ENCODE results near the gene HOXA6.

The HOXA6 gene

DNA sequence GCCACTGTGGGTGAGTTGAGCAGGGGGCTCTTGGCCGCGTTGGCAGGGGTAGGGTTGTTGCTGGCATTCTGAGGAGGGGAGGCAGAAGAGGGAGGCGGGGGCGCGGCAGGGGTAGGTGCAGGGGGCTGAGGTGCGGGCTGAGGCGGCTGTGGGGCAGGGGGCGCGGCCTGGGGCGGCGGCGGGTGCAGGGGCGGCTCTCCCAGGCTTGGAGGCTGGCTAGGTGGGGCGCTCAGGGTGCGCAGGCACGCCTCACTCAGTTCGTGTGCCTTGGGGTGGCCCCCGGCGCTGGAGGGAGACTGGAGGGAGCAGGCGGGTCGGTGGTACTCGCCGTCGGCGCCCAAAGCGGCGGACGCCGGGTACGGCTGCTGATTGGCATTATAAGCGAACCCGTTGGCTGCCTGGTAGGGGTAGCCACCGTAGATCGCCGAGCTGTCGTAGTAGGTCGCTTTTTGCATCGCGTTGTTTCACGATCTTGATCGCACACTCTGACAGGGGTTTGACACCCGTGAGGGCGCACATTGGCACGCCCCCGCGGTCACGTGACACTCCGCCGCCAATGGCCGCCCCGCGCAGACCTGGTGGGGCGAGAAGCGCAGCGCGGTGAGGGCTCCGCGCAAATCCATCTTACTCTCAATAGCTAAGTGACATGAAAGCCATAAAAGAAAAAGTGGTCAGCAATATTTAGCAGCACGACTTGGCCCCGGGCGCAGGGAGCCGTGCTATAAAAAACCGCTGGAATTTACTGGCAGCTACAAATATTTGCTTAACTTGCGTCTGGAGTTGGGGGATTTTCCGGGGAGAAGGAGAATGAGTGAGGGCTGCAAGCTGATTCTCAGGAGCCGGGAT is 37.2 kb downstream of the HOXA6 start:
- Histone ChIP-seq H3K27me3 (ENCODE audit: insufficient read depth, low read depth) (no peaks in the 10 kb centered on the region), H3K36me3 (ENCODE audit: insufficient read depth) (no peaks in the 10 kb centered on the region), H3K27ac (no peak overlapping the region), H3K4me3 (IDR thresholded peaks at IDR 0.05; ENCODE audit: insufficient read depth, low read depth, low read length) (no peak overlapping the region), H3K79me2 (ENCODE audit: insufficient read depth, low read depth) (no peaks in the 10 kb centered on the region), H3K4me2 (no peak overlapping the region), H3K4me1 (ENCODE audit: low read depth, poor library complexity, severe bottlenecking) (no peaks in the 10 kb centered on the region), H2AFZ (ENCODE audit: low read depth) (no peak overlapping the region), H3K9ac (no peak overlapping the region), H4K20me1 (ENCODE audit: insufficient read depth) (no peaks in the 10 kb centered on the region)
- TF ChIP-seq, protein P1, sequence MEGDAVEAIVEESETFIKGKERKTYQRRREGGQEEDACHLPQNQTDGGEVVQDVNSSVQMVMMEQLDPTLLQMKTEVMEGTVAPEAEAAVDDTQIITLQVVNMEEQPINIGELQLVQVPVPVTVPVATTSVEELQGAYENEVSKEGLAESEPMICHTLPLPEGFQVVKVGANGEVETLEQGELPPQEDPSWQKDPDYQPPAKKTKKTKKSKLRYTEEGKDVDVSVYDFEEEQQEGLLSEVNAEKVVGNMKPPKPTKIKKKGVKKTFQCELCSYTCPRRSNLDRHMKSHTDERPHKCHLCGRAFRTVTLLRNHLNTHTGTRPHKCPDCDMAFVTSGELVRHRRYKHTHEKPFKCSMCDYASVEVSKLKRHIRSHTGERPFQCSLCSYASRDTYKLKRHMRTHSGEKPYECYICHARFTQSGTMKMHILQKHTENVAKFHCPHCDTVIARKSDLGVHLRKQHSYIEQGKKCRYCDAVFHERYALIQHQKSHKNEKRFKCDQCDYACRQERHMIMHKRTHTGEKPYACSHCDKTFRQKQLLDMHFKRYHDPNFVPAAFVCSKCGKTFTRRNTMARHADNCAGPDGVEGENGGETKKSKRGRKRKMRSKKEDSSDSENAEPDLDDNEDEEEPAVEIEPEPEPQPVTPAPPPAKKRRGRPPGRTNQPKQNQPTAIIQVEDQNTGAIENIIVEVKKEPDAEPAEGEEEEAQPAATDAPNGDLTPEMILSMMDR (conservative IDR thresholded peaks at IDR 0.05; ENCODE audit: low read depth, low read length), result no peak

DNA sequence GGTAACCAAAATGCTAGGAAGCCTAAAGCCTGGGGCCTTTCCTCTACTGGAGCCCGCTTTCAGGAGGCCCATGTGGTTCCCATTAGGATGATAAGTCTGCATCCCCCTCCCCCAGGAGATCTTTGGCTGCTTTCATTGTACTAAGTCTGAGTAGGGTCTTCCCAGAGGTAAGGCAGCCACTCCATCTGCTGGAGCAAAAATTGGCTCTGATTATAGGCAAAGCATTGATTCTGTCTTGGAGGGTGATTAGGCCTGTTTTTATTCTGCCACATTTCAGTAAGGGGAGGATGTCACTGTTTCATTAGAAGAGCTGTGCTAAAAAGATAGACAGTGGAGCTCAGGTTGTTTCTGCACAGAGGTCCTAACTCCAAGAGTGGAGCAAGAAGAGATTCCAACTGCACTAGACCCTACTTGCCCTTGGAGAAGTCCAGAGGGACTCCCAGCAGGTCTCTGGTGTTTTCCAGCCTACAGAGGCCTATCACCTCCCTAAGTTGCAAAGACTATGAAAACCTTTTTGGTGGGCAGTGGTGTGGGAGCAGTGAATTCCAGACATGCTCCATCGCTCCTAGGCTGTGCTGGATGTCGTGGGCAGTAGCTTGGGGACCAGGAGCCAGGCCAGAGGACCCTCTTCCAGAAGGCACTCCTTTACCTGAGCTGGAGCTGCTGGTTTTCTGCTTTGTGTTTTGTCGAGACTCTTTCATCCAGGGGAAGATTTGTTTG is 37.9 kb downstream of the HOXA6 start:
- Histone ChIP-seq H3K9ac (no peak overlapping the region), H3K4me1 (ENCODE audit: low read depth, poor library complexity, severe bottlenecking) (no peaks in the 10 kb centered on the region), H2AFZ (ENCODE audit: low read depth) (no peak overlapping the region), H3K27me3 (ENCODE audit: insufficient read depth, low read depth) (no peaks in the 10 kb centered on the region), H3K27ac (no peak overlapping the region), H3K4me3 (IDR thresholded peaks at IDR 0.05; ENCODE audit: insufficient read depth, low read depth, low read length) (no peak overlapping the region), H3K4me2 (no peak overlapping the region), H3K79me2 (ENCODE audit: insufficient read depth, low read depth) (no peaks in the 10 kb centered on the region), H3K36me3 (ENCODE audit: insufficient read depth) (no peaks in the 10 kb centered on the region), H4K20me1 (ENCODE audit: insufficient read depth) (no peaks in the 10 kb centered on the region)
- TF ChIP-seq, protein P1 (conservative IDR thresholded peaks at IDR 0.05; ENCODE audit: low read depth, low read length), result no peak

DNA sequence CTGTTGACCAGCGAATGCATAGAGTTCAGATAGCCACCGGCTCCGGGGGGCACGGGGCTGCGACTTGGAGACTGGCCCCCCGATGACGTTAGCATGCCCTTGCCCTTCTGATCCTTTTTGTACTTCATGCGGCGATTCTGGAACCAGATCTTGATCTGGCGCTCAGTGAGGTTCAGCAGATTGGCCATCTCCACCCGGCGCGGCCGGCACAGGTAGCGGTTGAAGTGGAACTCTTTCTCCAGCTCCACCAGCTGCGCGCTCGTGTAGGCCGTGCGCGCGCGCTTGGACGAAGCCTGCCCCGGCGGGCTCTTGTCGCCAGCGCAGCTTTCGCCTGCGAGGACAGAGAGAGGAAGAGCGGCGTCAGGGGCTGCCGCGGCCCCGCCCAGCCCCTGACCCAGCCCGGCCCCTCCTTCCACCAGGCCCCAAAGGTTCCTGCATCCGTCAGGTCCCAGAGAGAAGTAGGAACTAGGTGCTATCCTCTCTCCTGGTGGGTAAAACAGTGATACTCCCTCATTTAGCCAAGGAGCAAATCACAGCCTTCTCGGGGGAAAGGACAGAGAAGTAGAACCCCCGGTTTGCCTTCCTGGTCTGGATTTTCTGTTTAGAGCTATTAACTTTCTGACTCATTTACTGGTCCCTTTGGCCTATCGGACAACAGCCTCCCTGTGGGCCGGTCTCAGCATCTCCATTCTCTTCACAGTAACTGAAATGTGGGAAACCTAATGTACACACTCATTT is 39.0 kb downstream of the HOXA6 start:
- H3K4me1 ChIP-seq (ENCODE audit: low read depth, poor library complexity, severe bottlenecking), result no peaks in the 10 kb centered on the region
- no peak overlapping the region for H3K9ac ChIP-seq
- H3K4me3 ChIP-seq (IDR thresholded peaks at IDR 0.05; ENCODE audit: insufficient read depth, low read depth, low read length), result no peak overlapping the region
- TF ChIP-seq, protein P1 (conservative IDR thresholded peaks at IDR 0.05; ENCODE audit: low read depth, low read length), result no peak
- no peaks in the 10 kb centered on the region for H3K27me3 ChIP-seq (ENCODE audit: insufficient read depth, low read depth)
- no peak overlapping the region for H3K27ac ChIP-seq
- no peak overlapping the region for H2AFZ ChIP-seq (ENCODE audit: low read depth)
- no peak overlapping the region for H3K4me2 ChIP-seq
- no peaks in the 10 kb centered on the region for H3K36me3 ChIP-seq (ENCODE audit: insufficient read depth)
- no peaks in the 10 kb centered on the region for H3K79me2 ChIP-seq (ENCODE audit: insufficient read depth, low read depth)
- no peaks in the 10 kb centered on the region for H4K20me1 ChIP-seq (ENCODE audit: insufficient read depth)

DNA sequence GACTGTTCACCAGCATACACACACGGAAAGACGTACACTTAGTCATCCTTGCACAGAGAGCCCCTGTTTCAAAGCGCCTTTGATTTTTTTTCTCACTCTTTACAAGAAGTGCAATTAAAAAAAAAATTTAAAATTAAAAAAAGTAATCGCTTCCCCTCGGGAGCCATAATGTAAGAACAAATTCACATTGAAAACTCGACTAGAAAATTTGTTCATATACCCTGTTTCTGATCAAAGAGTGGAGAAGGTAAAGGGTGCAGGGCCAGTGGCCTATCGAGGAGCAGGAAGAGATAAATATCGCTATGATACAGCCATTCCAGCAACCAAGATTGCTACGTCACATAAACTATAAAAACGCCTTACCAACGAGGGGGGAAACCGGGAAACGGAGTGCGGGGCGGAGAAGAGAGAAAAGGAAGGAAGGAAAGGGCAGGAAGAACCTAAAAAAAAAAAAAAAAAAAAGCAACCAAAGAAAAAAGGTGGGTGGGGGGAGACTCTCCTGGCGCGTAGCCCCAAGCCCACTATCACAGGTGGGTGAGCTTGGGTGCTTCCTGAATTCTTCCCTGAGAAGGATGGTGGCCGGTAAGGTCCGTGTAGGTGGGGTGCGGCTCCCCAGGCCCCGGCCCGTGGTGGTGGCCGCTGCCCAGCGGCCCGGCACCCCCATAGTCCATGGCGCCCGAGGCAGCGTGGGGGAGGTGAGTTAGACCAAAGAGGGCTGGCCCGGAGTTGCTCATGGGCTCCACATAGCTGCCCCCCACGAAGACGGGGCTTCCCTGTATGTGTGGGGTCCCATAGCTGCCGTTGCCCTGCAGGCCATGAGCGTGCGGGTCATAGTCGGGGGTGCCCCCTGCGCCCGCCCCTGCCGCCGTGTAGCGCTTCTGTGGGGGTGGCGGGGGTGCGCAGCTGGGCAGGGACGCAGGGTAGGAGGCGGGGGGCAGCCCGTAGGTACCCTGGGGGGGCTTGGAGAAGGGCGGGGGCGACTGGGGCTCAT is 39.9 kb downstream of the HOXA6 start:
- Histone ChIP-seq H3K4me2 (no peak overlapping the region), H4K20me1 (ENCODE audit: insufficient read depth) (no peaks in the 10 kb centered on the region), H3K4me1 (ENCODE audit: low read depth, poor library complexity, severe bottlenecking) (no peaks in the 10 kb centered on the region), H3K36me3 (ENCODE audit: insufficient read depth) (no peaks in the 10 kb centered on the region), H3K79me2 (ENCODE audit: insufficient read depth, low read depth) (no peaks in the 10 kb centered on the region), H3K27ac (no peak overlapping the region), H3K27me3 (ENCODE audit: insufficient read depth, low read depth) (no peaks in the 10 kb centered on the region), H2AFZ (ENCODE audit: low read depth) (no peak overlapping the region), H3K4me3 (IDR thresholded peaks at IDR 0.05; ENCODE audit: insufficient read depth, low read depth, low read length) (no peak overlapping the region), H3K9ac (no peak overlapping the region)
- TF ChIP-seq, protein P1 (conservative IDR thresholded peaks at IDR 0.05; ENCODE audit: low read depth, low read length), result no peak
